ENCODE results near the gene LRRC47.

Gene LRRC47

DNA sequence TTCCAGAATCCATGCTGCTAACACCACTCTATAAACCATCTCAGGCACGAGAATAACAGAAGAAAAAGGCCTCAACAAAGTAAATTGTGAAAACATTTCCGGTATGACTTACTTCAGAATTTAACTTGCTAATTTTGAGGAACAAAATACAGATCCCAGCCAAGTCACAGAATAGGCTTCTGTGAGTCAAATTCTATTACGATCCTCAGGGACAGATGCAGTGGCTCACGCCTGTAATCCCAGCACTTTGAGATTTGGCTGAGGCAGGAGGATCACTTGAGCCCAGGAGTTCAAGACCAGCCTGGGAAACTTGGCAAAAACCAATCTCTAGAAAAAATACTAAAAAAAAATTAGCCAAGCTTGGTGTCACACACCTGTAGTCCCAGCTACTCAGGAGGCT, 52.9 kb downstream of the LRRC47 start:
- Histone ChIP-seq H3K9me2 (replicated peaks; ENCODE audit: insufficient read depth, low read length) (no peaks in the 10 kb centered on the region), H3K9me3 (replicated peaks; ENCODE audit: insufficient read depth, low read length) (no peaks in the 10 kb centered on the region), H3K27ac (ENCODE audit: low read length) (no peak overlapping the region)

GRCh38 chr1:3742439-3743298, 53.6 kb downstream of the LRRC47 start:
- no peaks in the 10 kb centered on the region for H3K36me3 ChIP-seq (replicated peaks; ENCODE audit: insufficient read depth, low read length)
- no peaks in the 10 kb centered on the region for H4K20me1 ChIP-seq (ENCODE audit: insufficient read depth, low read length)
- no peak for TF ChIP-seq EZH2 (optimal IDR thresholded peaks at IDR 0.05; ENCODE audit: low read depth, low read length)
- TF ChIP-seq, protein P1, sequence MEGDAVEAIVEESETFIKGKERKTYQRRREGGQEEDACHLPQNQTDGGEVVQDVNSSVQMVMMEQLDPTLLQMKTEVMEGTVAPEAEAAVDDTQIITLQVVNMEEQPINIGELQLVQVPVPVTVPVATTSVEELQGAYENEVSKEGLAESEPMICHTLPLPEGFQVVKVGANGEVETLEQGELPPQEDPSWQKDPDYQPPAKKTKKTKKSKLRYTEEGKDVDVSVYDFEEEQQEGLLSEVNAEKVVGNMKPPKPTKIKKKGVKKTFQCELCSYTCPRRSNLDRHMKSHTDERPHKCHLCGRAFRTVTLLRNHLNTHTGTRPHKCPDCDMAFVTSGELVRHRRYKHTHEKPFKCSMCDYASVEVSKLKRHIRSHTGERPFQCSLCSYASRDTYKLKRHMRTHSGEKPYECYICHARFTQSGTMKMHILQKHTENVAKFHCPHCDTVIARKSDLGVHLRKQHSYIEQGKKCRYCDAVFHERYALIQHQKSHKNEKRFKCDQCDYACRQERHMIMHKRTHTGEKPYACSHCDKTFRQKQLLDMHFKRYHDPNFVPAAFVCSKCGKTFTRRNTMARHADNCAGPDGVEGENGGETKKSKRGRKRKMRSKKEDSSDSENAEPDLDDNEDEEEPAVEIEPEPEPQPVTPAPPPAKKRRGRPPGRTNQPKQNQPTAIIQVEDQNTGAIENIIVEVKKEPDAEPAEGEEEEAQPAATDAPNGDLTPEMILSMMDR (IDR thresholded peaks at IDR 0.05; ENCODE audit: low read length): no peak
- TF ChIP-seq EZH2phosphoT487 (IDR thresholded peaks at IDR 0.05; ENCODE audit: low read length): no peak

More for the DNA sequence above, 52.9 kb downstream of the LRRC47 start:
- H3K27me3 ChIP-seq (replicated peaks; ENCODE audit: insufficient read depth, low read length): no peaks in the 10 kb centered on the region
- TF ChIP-seq, protein P1 (IDR thresholded peaks at IDR 0.05; ENCODE audit: low read length): no peak
- no peak for TF ChIP-seq EZH2phosphoT487 (IDR thresholded peaks at IDR 0.05; ENCODE audit: low read length)
- no peak for TF ChIP-seq EZH2 (optimal IDR thresholded peaks at IDR 0.05; ENCODE audit: low read depth, low read length)
- no peak overlapping the region for H3K4me3 ChIP-seq (ENCODE audit: low read length)
- H3F3A ChIP-seq (ENCODE audit: insufficient read depth, low read length): no peaks in the 10 kb centered on the region
- no peak overlapping the region for H3K9ac ChIP-seq (ENCODE audit: low read length)
- no peak overlapping the region for H2AFZ ChIP-seq (ENCODE audit: low read length)
- H3K79me2 ChIP-seq (ENCODE audit: low read length): no peaks in the 10 kb centered on the region
- H3K36me3 ChIP-seq (replicated peaks; ENCODE audit: insufficient read depth, low read length): no peaks in the 10 kb centered on the region
- no peaks in the 10 kb centered on the region for H4K20me1 ChIP-seq (ENCODE audit: insufficient read depth, low read length)
- H3K4me2 ChIP-seq (ENCODE audit: low read depth, low read length): no peak overlapping the region
- H3K4me1 ChIP-seq (ENCODE audit: low read length): peaks cover 5% of the 10 kb centered on the region; the same call in 1 of the 2 replicates
- no peak for DNase-seq

DNA sequence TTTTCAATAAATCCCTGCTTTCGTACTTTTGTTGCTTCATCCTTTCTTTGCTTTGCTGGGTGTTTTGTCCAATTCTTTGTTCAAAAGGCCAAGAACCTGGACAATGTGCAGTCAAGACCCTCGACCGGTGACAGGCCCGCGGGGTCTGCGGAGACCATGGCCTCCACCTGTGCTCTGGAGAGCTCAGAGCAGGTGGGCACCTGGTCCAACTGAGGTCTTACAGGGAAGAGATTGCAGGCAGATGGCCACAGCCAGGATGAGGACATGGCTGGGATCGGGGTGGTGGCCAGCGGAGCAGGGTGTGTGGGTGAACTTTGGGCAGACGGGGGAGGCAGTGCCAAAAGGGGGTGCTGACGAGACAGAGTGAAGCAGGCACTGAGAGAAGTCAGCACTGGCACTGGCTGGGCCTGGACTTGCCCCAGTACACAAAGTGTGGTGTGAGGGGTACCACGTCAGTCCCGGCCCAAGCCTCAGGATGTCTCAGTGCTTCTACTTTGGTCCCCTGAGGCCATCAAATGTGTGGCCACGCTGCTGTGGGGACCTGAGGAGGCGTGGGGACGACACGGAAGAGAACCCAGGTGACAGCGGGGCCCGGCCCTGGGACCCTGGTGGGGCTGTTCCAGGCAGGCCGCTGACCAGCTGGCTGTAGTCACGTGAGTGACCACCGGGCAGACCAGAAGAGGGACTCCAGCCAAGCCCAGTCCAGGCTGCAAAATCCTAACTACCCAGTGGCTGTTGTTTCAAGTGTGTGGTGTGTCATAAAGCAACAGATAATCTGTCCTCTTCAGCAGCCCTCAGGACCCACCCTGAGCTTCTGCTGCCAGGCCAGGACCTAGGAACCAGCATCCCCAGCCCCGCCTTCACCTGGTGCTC, 54.5 kb downstream of the LRRC47 start:
- DNase-seq: no peak
- TF ChIP-seq EZH2 (optimal IDR thresholded peaks at IDR 0.05; ENCODE audit: low read depth, low read length) (no peak), EZH2phosphoT487 (IDR thresholded peaks at IDR 0.05; ENCODE audit: low read length) (no peak)
- TF ChIP-seq, protein P1 (IDR thresholded peaks at IDR 0.05; ENCODE audit: low read length): no peak
- H3K27me3 ChIP-seq (replicated peaks; ENCODE audit: insufficient read depth, low read length): no peaks in the 10 kb centered on the region
- no peaks in the 10 kb centered on the region for H3K9me3 ChIP-seq (replicated peaks; ENCODE audit: insufficient read depth, low read length)
- no peaks in the 10 kb centered on the region for H4K20me1 ChIP-seq (ENCODE audit: insufficient read depth, low read length)
- H3F3A ChIP-seq (ENCODE audit: insufficient read depth, low read length): no peaks in the 10 kb centered on the region
- H2AFZ ChIP-seq (ENCODE audit: low read length): no peak overlapping the region
- H3K4me3 ChIP-seq (ENCODE audit: low read length): no peak overlapping the region
- H3K79me2 ChIP-seq (ENCODE audit: low read length): no peaks in the 10 kb centered on the region
- no peak overlapping the region for H3K27ac ChIP-seq (ENCODE audit: low read length)
- H3K36me3 ChIP-seq (replicated peaks; ENCODE audit: insufficient read depth, low read length): no peaks in the 10 kb centered on the region
- H3K4me1 ChIP-seq (ENCODE audit: low read length): no peaks in the 10 kb centered on the region
- no peaks in the 10 kb centered on the region for H3K9me2 ChIP-seq (replicated peaks; ENCODE audit: insufficient read depth, low read length)
- H3K4me2 ChIP-seq (ENCODE audit: low read depth, low read length): no peak overlapping the region
- H3K9ac ChIP-seq (ENCODE audit: low read length): no peak overlapping the region

More at GRCh38 chr1:3742439-3743298, 53.6 kb downstream of the LRRC47 start:
- H3K79me2 ChIP-seq (ENCODE audit: low read length): no peaks in the 10 kb centered on the region
- no peaks in the 10 kb centered on the region for H3K9me3 ChIP-seq (replicated peaks; ENCODE audit: insufficient read depth, low read length)
- H3K27me3 ChIP-seq (replicated peaks; ENCODE audit: insufficient read depth, low read length): no peaks in the 10 kb centered on the region
- H3K9ac ChIP-seq (ENCODE audit: low read length): no peak overlapping the region
- no peak overlapping the region for H3K4me3 ChIP-seq (ENCODE audit: low read length)
- 0 out of 2 replicates have a peak, but pooled peaks cover under 1% of the 10 kb centered on the region for H3K4me1 ChIP-seq (ENCODE audit: low read length)
- no peak for DNase-seq
- H3F3A ChIP-seq (ENCODE audit: insufficient read depth, low read length): no peaks in the 10 kb centered on the region
- H3K4me2 ChIP-seq (ENCODE audit: low read depth, low read length): no peak overlapping the region
- no peaks in the 10 kb centered on the region for H3K9me2 ChIP-seq (replicated peaks; ENCODE audit: insufficient read depth, low read length)
- no peak overlapping the region for H3K27ac ChIP-seq (ENCODE audit: low read length)
- H2AFZ ChIP-seq (ENCODE audit: low read length): no peak overlapping the region
